ENCODE data around the gene ARFGAP1.

ARFGAP1 gene

GRCh38 chr20:63226042-63226943, 46.3 kb upstream of the ARFGAP1 start:
- CTCF ChIA-PET = interaction anchor here (3.5 to 4.9 kb wide), 3 partner anchors 9 to 33 kb away, joined by 19 to 76 read pairs (median 65); partner anchors contain the start of genes BIRC7 and YTHDF1
- POLR2A ChIA-PET = no interaction called here
- TF ChIP-seq, protein P1, sequence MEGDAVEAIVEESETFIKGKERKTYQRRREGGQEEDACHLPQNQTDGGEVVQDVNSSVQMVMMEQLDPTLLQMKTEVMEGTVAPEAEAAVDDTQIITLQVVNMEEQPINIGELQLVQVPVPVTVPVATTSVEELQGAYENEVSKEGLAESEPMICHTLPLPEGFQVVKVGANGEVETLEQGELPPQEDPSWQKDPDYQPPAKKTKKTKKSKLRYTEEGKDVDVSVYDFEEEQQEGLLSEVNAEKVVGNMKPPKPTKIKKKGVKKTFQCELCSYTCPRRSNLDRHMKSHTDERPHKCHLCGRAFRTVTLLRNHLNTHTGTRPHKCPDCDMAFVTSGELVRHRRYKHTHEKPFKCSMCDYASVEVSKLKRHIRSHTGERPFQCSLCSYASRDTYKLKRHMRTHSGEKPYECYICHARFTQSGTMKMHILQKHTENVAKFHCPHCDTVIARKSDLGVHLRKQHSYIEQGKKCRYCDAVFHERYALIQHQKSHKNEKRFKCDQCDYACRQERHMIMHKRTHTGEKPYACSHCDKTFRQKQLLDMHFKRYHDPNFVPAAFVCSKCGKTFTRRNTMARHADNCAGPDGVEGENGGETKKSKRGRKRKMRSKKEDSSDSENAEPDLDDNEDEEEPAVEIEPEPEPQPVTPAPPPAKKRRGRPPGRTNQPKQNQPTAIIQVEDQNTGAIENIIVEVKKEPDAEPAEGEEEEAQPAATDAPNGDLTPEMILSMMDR (IDR thresholded peaks at IDR 0.05; ENCODE audit: control extremely low read depth, extremely low read depth, low read depth, missing control alignments) = no peak
- DNase-seq (ENCODE audit: extremely low spot score) = no peak

DNA sequence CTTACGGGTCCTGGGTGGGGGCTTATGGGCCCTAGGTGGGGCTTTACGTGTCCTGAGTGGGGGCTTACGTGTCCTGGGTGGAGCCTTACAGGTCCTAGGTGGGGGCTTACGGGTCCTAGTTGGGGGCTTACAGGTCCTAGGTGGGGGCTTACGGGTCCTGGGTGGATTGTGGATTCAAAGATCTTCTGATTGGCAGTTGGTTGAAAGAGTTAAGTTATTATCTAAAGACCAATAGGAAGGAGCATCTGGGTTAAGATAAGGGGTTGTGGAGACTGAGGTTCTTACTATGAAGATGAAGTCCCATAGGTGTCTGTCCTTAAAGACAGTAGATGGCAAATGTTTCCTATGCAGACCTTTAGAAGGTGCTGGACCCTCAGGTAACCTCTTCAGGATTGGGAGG, 45.4 kb upstream of the ARFGAP1 start:
- POLR2A ChIA-PET = no interaction called here
- CTCF ChIA-PET = interaction anchor here (2.2 kb wide), 1 partner anchor 8 kb away, joined by 8 read pairs; no protein-coding TSS in a partner anchor
- TF ChIP-seq, protein P1 (IDR thresholded peaks at IDR 0.05; ENCODE audit: control extremely low read depth, extremely low read depth, low read depth, missing control alignments) = no peak
- no peak for DNase-seq (ENCODE audit: extremely low spot score)

DNA sequence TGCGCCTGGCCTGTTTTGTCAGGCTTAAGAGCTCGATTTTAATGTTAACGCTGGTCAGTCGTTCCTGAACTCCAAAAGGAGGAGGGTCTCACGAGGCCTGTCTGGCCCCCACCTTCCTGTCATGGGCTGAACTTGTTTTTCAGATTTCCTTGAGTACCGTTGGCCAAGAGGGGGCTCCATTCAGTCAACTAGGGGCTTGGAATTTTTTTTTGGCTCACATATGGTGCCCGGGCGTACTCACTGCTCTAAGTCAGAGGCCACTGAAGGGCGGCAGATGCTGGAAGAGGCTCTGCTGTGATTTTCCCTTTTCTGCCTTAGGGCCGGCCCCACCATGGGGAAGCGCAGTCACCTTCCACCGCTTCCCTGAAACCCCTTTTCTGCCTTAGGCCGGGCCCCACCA, 43.8 kb upstream of the ARFGAP1 start:
- TF ChIP-seq, protein P1 (IDR thresholded peaks at IDR 0.05; ENCODE audit: control extremely low read depth, extremely low read depth, low read depth, missing control alignments) = no peak
- CTCF ChIA-PET = interaction anchor here (2.2 kb wide), 1 partner anchor 10 kb away, joined by 8 read pairs; no protein-coding TSS in a partner anchor
- no peak for DNase-seq (ENCODE audit: extremely low spot score)
- POLR2A ChIA-PET = no interaction called here

DNA sequence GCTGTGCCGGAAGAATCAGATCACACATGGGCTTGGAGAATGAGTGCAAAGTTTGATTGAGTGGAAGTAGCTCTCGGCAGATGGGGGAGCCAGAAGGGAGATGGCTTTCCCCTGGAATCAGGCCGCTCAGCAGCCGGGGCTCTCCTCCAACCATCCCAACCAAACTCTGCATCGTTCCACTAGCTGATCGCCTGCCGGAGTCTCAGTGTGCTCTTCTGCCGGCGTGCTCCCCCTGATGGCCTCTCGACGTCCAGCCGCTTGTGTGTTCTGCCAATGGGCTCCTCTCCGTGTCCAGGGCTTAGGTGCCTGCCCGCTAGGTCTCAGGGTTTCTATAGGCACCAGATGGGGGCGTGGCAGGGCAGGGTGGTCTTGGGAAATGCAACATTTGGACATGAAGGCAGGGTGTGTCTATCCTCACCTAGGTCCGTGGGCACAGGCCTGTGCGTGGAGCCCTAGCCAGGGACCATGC, 41.8 kb upstream of the ARFGAP1 start:
- ChIA-PET CTCF (interaction anchor here (0.9 to 8.2 kb wide), 3 partner anchors 7 to 258 kb away, joined by 3 to 76 read pairs (median 6); no protein-coding TSS in a partner anchor), POLR2A (no interaction called here)
- DNase-seq (ENCODE audit: extremely low spot score) = no peak
- TF ChIP-seq, protein P1 (IDR thresholded peaks at IDR 0.05; ENCODE audit: control extremely low read depth, extremely low read depth, low read depth, missing control alignments) = peak; percentile 19

- DNase-seq (ENCODE audit: extremely low spot score) = no peak
- ChIA-PET POLR2A (no interaction called here), CTCF (interaction anchor here (1.2 to 8.2 kb wide), 4 partner anchors 9 to 150 kb away, joined by 3 to 76 read pairs (median 4); no protein-coding TSS in a partner anchor)
- TF ChIP-seq, protein P1 (IDR thresholded peaks at IDR 0.05; ENCODE audit: control extremely low read depth, extremely low read depth, low read depth, missing control alignments) = no peak
These were observed 40.2 kb upstream of the ARFGAP1 start for GRCh38 chr20:63232235-63233060.

GRCh38 chr20:63233061-63233344, 39.6 kb upstream of the ARFGAP1 start:
- no peak for DNase-seq (ENCODE audit: extremely low spot score)
- POLR2A ChIA-PET = no interaction called here
- CTCF ChIA-PET = interaction anchor here (1.2 to 8.2 kb wide), 4 partner anchors 9 to 149 kb away, joined by 3 to 76 read pairs (median 4); no protein-coding TSS in a partner anchor
- TF ChIP-seq, protein P1 (IDR thresholded peaks at IDR 0.05; ENCODE audit: control extremely low read depth, extremely low read depth, low read depth, missing control alignments) = no peak

Measured in GM10248 (cell line).